Endothelial cell of umbilical vein (primary cell): ENCODE data around the gene BCL11A.

Experiments
- MAX ChIP-seq: IDR thresholded peaks from 2 replicates; pipeline ENCODE4 v1.6.1; 2011; ENCODE audit not compliant: insufficient read depth, insufficient read length
- MYC ChIP-seq: IDR thresholded peaks from one replicate; pipeline ENCODE4 v1.6.1; 2011; ENCODE audit warnings: mild to moderate bottlenecking, low read depth, low read length
- TF ChIP-seq, protein P1 (sequence below), 2 donors: IDR thresholded peaks; 1 replicate in 1 of 2; 2 replicates in 1 of 2; pipeline ENCODE4 v1.5.1; 2011; ENCODE audit warnings: low read length in 2 of 2, mild to moderate bottlenecking in 2 of 2, moderate library complexity in 2 of 2, control low read depth in 1 of 2, inconsistent platforms in 1 of 2, low read depth in 1 of 2; ENCODE audit not compliant: insufficient read depth in 1 of 2; ENCODE audit errors: extremely low read depth in 1 of 2

DNA sequence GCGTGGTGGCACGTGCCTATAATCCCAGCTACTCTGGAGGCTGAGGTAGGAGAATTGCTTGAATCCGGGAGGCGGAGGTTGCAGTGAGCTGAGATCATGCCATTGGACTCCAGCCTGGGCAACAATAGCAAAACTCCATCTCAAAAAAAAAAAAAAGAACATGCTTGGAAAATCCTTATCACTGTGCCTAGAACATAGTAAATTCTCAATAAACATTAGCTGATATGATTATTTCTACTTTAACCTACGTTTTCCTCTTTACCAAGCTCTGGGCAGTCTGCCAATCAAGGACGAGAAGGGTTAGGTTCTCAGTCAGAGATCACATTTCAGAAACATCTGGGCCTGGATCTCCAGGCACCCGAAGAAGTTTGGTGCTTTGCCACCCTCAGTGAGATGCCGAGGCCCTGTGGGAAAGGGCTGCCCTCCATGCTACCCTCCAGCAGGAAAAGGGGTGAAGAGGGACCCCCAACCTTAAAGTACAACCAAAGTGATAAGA lies 107.7 kb downstream of the BCL11A start:
- no peak for TF ChIP-seq MAX
- TF ChIP-seq, protein P1, sequence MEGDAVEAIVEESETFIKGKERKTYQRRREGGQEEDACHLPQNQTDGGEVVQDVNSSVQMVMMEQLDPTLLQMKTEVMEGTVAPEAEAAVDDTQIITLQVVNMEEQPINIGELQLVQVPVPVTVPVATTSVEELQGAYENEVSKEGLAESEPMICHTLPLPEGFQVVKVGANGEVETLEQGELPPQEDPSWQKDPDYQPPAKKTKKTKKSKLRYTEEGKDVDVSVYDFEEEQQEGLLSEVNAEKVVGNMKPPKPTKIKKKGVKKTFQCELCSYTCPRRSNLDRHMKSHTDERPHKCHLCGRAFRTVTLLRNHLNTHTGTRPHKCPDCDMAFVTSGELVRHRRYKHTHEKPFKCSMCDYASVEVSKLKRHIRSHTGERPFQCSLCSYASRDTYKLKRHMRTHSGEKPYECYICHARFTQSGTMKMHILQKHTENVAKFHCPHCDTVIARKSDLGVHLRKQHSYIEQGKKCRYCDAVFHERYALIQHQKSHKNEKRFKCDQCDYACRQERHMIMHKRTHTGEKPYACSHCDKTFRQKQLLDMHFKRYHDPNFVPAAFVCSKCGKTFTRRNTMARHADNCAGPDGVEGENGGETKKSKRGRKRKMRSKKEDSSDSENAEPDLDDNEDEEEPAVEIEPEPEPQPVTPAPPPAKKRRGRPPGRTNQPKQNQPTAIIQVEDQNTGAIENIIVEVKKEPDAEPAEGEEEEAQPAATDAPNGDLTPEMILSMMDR (IDR thresholded peaks at IDR 0.05; ENCODE audit: extremely low read depth in 1 of 2, insufficient read depth in 1 of 2, low read depth in 1 of 2, low read length in 2 of 2) = no peak
- TF ChIP-seq MYC = no peak
